ENCODE measurements around the gene FANCI.

FANCI gene

GRCh38 chr15:89198934-89199333 lies 44.8 kb upstream of the FANCI start:
- H3K27ac ChIP-seq: no peak overlapping the region
- no peak for TF ChIP-seq ZFX (IDR thresholded peaks at IDR 0.05)
- TF ChIP-seq, protein P1, sequence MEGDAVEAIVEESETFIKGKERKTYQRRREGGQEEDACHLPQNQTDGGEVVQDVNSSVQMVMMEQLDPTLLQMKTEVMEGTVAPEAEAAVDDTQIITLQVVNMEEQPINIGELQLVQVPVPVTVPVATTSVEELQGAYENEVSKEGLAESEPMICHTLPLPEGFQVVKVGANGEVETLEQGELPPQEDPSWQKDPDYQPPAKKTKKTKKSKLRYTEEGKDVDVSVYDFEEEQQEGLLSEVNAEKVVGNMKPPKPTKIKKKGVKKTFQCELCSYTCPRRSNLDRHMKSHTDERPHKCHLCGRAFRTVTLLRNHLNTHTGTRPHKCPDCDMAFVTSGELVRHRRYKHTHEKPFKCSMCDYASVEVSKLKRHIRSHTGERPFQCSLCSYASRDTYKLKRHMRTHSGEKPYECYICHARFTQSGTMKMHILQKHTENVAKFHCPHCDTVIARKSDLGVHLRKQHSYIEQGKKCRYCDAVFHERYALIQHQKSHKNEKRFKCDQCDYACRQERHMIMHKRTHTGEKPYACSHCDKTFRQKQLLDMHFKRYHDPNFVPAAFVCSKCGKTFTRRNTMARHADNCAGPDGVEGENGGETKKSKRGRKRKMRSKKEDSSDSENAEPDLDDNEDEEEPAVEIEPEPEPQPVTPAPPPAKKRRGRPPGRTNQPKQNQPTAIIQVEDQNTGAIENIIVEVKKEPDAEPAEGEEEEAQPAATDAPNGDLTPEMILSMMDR (conservative IDR thresholded peaks at IDR 0.05): no peak

- no peak overlapping the region for H3K27ac ChIP-seq
- TF ChIP-seq, protein P1 (conservative IDR thresholded peaks at IDR 0.05): no peak
- TF ChIP-seq ZFX (IDR thresholded peaks at IDR 0.05): no peak
These were observed 44.0 kb upstream of the FANCI start for GRCh38 chr15:89199746-89200145.

DNA sequence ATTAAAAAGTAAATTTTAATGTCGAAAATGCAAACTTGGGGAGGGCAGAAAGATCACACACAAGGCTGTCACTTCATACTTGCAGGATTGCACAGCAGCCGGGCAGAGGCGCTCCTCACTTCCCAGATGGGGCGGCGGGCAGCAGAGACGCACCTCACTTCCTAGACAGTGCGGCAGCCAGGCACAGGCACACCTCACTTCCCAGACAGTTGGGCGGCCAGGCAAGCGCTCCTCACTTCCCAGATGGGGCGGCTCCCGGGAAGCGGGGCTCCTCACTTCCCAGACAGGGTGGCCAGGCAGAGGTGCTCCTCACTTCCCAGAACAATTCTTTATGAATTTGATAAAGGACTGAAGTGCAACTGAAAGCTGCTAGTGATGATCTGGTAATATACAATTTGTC lies 43.6 kb upstream of the FANCI start:
- TF ChIP-seq ZFX (IDR thresholded peaks at IDR 0.05): no peak
- TF ChIP-seq, protein P1 (conservative IDR thresholded peaks at IDR 0.05): no peak
- H3K27ac ChIP-seq: no peak overlapping the region

DNA sequence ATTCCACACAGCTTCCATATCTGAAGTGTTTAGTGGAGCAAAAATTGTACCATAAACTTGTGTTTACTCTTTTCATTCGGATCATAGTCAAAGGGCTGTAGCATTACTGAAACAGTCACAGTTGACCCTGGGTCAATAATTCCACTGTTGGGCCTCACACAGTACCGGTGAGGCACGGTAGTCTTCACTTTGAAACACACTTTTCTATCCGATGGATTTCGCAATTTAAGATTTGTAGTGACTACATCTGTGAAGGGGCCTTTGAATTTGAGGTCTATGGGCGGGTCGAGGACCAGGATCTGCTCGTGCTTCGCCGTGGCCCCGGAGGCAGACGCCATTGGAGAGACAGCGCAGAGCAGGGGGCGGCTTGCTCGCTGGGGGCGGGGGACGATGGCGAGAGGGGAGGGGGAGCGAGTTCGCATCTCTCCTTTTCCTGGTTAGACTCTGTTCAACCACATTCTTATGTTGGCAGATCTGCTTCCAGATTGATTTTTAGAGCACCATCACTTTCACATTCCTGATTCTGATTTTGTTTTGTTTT lies 42.2 kb upstream of the FANCI start:
- no peak overlapping the region for H3K27ac ChIP-seq
- TF ChIP-seq, protein P1 (conservative IDR thresholded peaks at IDR 0.05): no peak
- TF ChIP-seq ZFX (IDR thresholded peaks at IDR 0.05): no peak

DNA sequence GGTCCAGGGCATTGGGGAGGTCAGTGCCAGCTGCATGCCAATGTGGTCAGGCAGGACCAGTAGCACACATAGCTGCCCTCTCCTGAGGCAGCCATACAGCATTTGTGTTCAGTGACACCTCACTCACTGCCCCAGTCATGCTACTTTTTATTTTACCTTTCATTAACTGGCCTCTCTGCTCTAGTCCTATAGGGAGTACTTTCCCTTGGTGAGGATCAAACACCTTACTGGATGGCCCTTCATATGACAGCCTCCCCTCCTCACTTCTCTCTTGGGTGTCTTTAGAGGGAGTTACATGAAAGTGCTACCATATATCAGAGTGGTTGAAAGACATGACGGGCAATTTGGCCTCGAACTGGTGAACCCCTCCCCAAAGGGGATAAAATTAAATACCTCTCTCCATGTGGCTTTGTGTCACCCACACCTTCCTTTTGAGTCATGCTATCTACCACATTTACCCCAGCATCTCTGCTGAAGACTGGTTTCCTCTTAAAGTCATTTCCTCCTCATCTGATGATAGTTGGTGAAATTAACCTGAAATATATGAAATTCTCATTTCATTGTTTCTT lies 40.0 kb upstream of the FANCI start:
- TF ChIP-seq ZFX (IDR thresholded peaks at IDR 0.05): no peak
- TF ChIP-seq, protein P1 (conservative IDR thresholded peaks at IDR 0.05): no peak
- H3K27ac ChIP-seq: no peak overlapping the region

GRCh38 chr15:89205991-89206585 lies 37.7 kb upstream of the FANCI start:
- H3K27ac ChIP-seq: no peak overlapping the region
- TF ChIP-seq, protein P1 (conservative IDR thresholded peaks at IDR 0.05): no peak
- no peak for TF ChIP-seq ZFX (IDR thresholded peaks at IDR 0.05)

- H3K27ac ChIP-seq: no peak overlapping the region
- TF ChIP-seq ZFX (IDR thresholded peaks at IDR 0.05): no peak
- TF ChIP-seq, protein P1 (conservative IDR thresholded peaks at IDR 0.05): peak; percentile 99
These were observed 36.9 kb upstream of the FANCI start for GRCh38 chr15:89206908-89207331.
